ENCODE measurements around the gene SND1.

Gene SND1

DNA sequence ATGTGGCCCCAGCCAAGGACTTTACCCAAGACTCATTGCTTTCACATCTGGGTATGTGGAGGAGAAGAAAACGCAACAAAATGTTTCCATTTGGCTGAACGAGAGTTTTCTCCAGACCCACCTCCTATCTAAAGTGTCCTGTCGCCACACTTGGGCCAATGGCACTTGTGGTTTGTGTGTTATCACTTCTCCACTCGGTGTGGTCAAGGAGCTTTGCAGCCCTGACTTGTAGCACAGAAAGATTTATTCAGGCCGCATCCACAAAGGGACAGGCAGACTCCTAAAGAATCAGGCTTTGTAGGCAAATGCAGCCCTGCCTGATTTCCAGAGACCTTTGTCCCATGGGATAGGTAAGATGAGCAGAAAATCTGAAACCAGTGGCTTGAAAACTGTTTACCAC is 392.1 kb downstream of the SND1 start:
- Histone ChIP-seq H3K27ac (ENCODE audit: low read depth, low read length) (no peak overlapping the region), H3K27me3 (ENCODE audit: control insufficient read depth in 1 of 2, insufficient read depth in 2 of 2, low read length in 2 of 2) (no peaks in the 10 kb centered on the region), H3K9me3 (ENCODE audit: control insufficient read depth in 1 of 2, low read length in 2 of 2) (no peaks in the 10 kb centered on the region), H3K9ac (ENCODE audit: low read depth in 1 of 2, low read length in 2 of 2) (no peak overlapping the region), H3K4me3 (ENCODE audit: low read depth in 1 of 2, low read length in 2 of 2) (no peak overlapping the region), H3K36me3 (ENCODE audit: control insufficient read depth in 1 of 2, insufficient read depth in 2 of 2, low read length in 2 of 2) (peaks cover 0 to 10% of the 10 kb centered on the region in 2 donors), H3K4me1 (ENCODE audit: control insufficient read depth in 1 of 2, insufficient read depth in 2 of 2, low read length in 2 of 2) (peaks cover 0 to 6% of the 10 kb centered on the region in 2 donors)

DNA sequence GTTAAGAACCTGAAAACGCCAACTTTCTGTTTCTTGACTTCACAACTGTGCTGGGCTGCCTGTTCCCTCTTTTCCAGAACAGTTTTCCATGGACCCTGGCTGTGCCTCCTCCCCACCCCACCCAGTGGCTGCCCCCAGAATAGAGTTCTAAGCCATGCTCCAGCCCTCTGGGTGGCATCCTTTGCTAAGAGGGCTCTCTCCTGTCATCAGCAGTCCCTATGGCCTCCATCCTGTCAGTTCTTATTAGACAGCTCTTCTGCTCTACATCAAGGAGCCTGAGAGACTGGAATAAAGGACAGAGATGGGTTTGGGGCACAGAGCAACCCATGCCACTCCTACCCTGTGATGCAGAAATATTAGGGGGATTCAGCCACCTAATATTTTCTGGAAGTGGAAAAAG is 393.2 kb downstream of the SND1 start:
- H3K9me3 ChIP-seq (ENCODE audit: control insufficient read depth in 1 of 2, low read length in 2 of 2), result no peaks in the 10 kb centered on the region
- H3K27ac ChIP-seq (ENCODE audit: low read depth, low read length), result no peak overlapping the region

DNA sequence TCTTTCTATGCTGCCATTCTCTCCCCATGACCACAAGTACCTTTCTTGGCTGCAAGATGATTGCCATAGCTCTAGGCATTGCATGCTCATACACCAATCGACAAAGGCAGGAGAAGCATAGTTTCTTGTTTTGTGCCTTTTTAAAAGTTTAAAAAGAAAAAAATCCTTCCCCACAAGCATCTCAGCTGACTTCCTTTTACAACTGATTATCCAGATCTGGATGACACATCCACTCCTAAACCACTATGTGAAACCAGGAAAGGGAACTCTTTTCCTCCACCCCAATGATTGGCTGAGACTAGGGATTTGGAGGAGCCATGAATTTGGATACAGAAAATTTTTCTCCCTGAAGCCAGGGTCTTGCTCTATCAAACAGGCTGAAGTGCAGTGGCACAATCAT is 393.8 kb downstream of the SND1 start:
- Histone ChIP-seq H3K27me3 (ENCODE audit: control insufficient read depth in 1 of 2, insufficient read depth in 2 of 2, low read length in 2 of 2) (no peaks in the 10 kb centered on the region), H3K4me1 (ENCODE audit: control insufficient read depth in 1 of 2, insufficient read depth in 2 of 2, low read length in 2 of 2) (no peaks in the 10 kb centered on the region), H3K9ac (ENCODE audit: low read depth in 1 of 2, low read length in 2 of 2) (no peak overlapping the region), H3K27ac (ENCODE audit: low read depth, low read length) (no peak overlapping the region), H3K9me3 (ENCODE audit: control insufficient read depth in 1 of 2, low read length in 2 of 2) (no peaks in the 10 kb centered on the region), H3K36me3 (ENCODE audit: control insufficient read depth in 1 of 2, insufficient read depth in 2 of 2, low read length in 2 of 2) (peaks cover 0 to 10% of the 10 kb centered on the region in 2 donors), H3K4me3 (ENCODE audit: low read depth in 1 of 2, low read length in 2 of 2) (no peak overlapping the region)

More for the DNA sequence above, 393.2 kb downstream of the SND1 start:
- Histone ChIP-seq H3K4me1 (ENCODE audit: control insufficient read depth in 1 of 2, insufficient read depth in 2 of 2, low read length in 2 of 2) (no peaks in the 10 kb centered on the region), H3K4me3 (ENCODE audit: low read depth in 1 of 2, low read length in 2 of 2) (no peak overlapping the region), H3K36me3 (ENCODE audit: control insufficient read depth in 1 of 2, insufficient read depth in 2 of 2, low read length in 2 of 2) (peaks cover 0 to 10% of the 10 kb centered on the region in 2 donors), H3K9ac (ENCODE audit: low read depth in 1 of 2, low read length in 2 of 2) (no peak overlapping the region), H3K27me3 (ENCODE audit: control insufficient read depth in 1 of 2, insufficient read depth in 2 of 2, low read length in 2 of 2) (no peaks in the 10 kb centered on the region)

DNA sequence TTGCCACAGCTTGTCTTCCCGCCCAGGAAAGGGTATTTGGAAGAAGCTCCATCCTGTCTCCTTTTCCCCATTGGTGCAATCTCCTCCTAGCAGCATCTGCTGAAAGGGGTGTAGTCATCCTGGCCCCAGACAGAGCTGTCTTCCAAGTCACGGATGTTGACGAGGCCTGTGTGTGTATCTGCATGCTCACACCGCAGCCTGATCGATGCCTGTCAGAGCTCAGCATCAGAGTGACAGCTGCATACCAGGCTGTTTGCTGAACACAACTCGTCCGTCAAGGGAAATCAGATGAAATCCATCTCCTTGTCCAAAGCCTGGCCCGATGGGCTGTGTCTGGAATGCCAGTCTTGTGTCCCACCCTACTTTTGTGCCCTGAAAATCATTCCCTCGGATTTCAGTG is 400.4 kb downstream of the SND1 start:
- H3K36me3 ChIP-seq (ENCODE audit: control insufficient read depth in 1 of 2, insufficient read depth in 2 of 2, low read length in 2 of 2), result no peaks in the 10 kb centered on the region
- H3K9me3 ChIP-seq (ENCODE audit: control insufficient read depth in 1 of 2, low read length in 2 of 2), result no peaks in the 10 kb centered on the region
- H3K27ac ChIP-seq (ENCODE audit: low read depth, low read length), result no peak overlapping the region
- H3K4me3 ChIP-seq (ENCODE audit: low read depth in 1 of 2, low read length in 2 of 2), result no peak overlapping the region
- peaks cover 0 to 7% of the 10 kb centered on the region in 2 donors for H3K4me1 ChIP-seq (ENCODE audit: control insufficient read depth in 1 of 2, insufficient read depth in 2 of 2, low read length in 2 of 2)
- no peaks in the 10 kb centered on the region for H3K27me3 ChIP-seq (ENCODE audit: control insufficient read depth in 1 of 2, insufficient read depth in 2 of 2, low read length in 2 of 2)
- no peak overlapping the region for H3K9ac ChIP-seq (ENCODE audit: low read depth in 1 of 2, low read length in 2 of 2)

DNA sequence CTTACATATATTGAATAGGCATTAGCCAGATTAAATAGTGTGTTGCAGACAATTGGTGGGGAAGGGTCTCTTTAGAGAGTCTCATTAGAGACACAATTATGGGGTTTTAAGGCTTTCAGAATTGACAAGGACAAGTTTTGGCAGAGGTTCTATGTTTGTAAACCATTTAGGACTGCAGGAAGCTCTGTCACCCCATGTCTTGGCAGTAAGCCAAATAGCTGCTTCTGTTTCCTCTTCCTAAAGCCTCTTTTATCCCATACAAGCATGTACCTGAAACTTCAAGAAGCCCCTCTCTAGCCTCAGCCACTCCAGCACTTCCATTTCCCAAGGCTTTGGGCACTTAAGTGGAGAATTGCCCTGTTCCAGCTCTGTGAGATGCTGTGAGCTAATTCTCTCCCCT is 401.0 kb downstream of the SND1 start:
- Histone ChIP-seq H3K9me3 (ENCODE audit: control insufficient read depth in 1 of 2, low read length in 2 of 2) (no peaks in the 10 kb centered on the region), H3K27ac (ENCODE audit: low read depth, low read length) (no peak overlapping the region), H3K9ac (ENCODE audit: low read depth in 1 of 2, low read length in 2 of 2) (no peak overlapping the region), H3K4me3 (ENCODE audit: low read depth in 1 of 2, low read length in 2 of 2) (no peak overlapping the region), H3K27me3 (ENCODE audit: control insufficient read depth in 1 of 2, insufficient read depth in 2 of 2, low read length in 2 of 2) (no peaks in the 10 kb centered on the region), H3K4me1 (ENCODE audit: control insufficient read depth in 1 of 2, insufficient read depth in 2 of 2, low read length in 2 of 2) (peaks cover 0 to 7% of the 10 kb centered on the region in 2 donors), H3K36me3 (ENCODE audit: control insufficient read depth in 1 of 2, insufficient read depth in 2 of 2, low read length in 2 of 2) (no peaks in the 10 kb centered on the region)

DNA sequence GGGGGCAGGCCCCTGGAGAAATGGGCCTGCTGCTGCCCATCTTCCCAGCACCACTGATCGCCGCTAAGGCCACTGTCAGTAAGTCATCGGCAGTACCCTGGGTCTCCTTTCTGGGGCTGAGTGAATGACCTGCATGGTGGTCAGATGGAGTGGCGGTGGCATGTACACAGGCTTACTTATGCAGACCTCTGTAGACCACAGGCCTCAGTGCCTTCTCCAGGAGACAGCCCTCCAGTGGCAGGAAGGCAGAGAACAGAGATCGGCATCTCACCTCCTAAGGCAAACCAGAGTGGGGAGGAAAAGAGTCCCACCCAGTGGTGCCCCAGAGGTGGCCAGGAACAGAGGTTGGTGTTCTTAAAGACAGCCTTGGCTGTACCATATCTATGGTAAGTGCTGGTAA is 402.0 kb downstream of the SND1 start:
- Histone ChIP-seq H3K27me3 (ENCODE audit: control insufficient read depth in 1 of 2, insufficient read depth in 2 of 2, low read length in 2 of 2) (no peaks in the 10 kb centered on the region), H3K4me3 (ENCODE audit: low read depth in 1 of 2, low read length in 2 of 2) (no peak overlapping the region), H3K4me1 (ENCODE audit: control insufficient read depth in 1 of 2, insufficient read depth in 2 of 2, low read length in 2 of 2) (peaks cover 0 to 7% of the 10 kb centered on the region in 2 donors), H3K9me3 (ENCODE audit: control insufficient read depth in 1 of 2, low read length in 2 of 2) (no peaks in the 10 kb centered on the region), H3K9ac (ENCODE audit: low read depth in 1 of 2, low read length in 2 of 2) (no peak overlapping the region), H3K27ac (ENCODE audit: low read depth, low read length) (no peak overlapping the region), H3K36me3 (ENCODE audit: control insufficient read depth in 1 of 2, insufficient read depth in 2 of 2, low read length in 2 of 2) (no peaks in the 10 kb centered on the region)

DNA sequence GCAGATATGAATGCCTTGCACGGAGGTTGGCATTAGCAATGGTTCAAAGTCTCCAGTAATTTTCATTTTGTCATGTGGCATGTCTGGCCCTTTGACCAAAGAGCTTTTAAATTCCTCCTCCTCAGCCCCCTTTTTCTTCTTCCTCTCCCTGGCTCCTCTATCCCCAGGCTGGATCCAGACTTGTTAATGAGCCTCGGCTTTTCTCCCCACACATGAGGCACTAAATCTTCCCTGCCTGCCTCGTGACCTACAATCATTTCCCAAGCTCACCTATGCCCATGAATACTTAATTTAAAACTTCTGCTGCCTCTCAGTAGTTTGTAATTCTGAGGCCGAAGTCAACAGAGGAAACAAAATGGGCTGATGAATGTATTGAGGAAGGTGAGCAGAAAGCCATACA is 402.5 kb downstream of the SND1 start:
- Histone ChIP-seq H3K9me3 (ENCODE audit: control insufficient read depth in 1 of 2, low read length in 2 of 2) (no peaks in the 10 kb centered on the region), H3K9ac (ENCODE audit: low read depth in 1 of 2, low read length in 2 of 2) (no peak overlapping the region), H3K27ac (ENCODE audit: low read depth, low read length) (no peak overlapping the region), H3K36me3 (ENCODE audit: control insufficient read depth in 1 of 2, insufficient read depth in 2 of 2, low read length in 2 of 2) (peaks cover 0 to 2% of the 10 kb centered on the region in 2 donors), H3K27me3 (ENCODE audit: control insufficient read depth in 1 of 2, insufficient read depth in 2 of 2, low read length in 2 of 2) (no peaks in the 10 kb centered on the region), H3K4me3 (ENCODE audit: low read depth in 1 of 2, low read length in 2 of 2) (no peak overlapping the region), H3K4me1 (ENCODE audit: control insufficient read depth in 1 of 2, insufficient read depth in 2 of 2, low read length in 2 of 2) (peaks cover 0 to 7% of the 10 kb centered on the region in 2 donors)

DNA sequence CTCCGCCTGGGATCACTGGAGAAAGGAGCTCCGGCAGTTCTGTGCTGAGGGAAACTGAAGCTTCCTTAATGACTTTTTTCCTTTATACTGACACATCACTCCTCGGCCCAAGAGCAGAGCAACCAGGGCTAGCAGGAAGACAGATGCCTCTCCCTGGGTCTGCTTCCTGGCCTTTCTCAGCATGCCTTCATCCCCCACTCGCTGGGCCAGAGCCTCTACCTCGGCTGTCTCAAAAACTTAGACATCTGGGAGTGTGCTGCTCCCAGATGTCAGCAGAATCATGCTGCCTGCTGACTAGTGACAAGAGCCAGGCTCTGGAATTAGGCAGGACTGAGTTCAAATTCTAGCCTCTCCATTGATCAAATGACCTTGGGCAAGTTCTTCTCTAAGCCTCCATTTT is 403.6 kb downstream of the SND1 start:
- Histone ChIP-seq H3K9me3 (ENCODE audit: control insufficient read depth in 1 of 2, low read length in 2 of 2) (no peaks in the 10 kb centered on the region), H3K27me3 (ENCODE audit: control insufficient read depth in 1 of 2, insufficient read depth in 2 of 2, low read length in 2 of 2) (no peaks in the 10 kb centered on the region), H3K36me3 (ENCODE audit: control insufficient read depth in 1 of 2, insufficient read depth in 2 of 2, low read length in 2 of 2) (peaks cover 0 to 5% of the 10 kb centered on the region in 2 donors), H3K27ac (ENCODE audit: low read depth, low read length) (no peak overlapping the region), H3K9ac (ENCODE audit: low read depth in 1 of 2, low read length in 2 of 2) (no peak overlapping the region), H3K4me1 (ENCODE audit: control insufficient read depth in 1 of 2, insufficient read depth in 2 of 2, low read length in 2 of 2) (peaks cover 0 to 7% of the 10 kb centered on the region in 2 donors), H3K4me3 (ENCODE audit: low read depth in 1 of 2, low read length in 2 of 2) (no peak overlapping the region)

DNA sequence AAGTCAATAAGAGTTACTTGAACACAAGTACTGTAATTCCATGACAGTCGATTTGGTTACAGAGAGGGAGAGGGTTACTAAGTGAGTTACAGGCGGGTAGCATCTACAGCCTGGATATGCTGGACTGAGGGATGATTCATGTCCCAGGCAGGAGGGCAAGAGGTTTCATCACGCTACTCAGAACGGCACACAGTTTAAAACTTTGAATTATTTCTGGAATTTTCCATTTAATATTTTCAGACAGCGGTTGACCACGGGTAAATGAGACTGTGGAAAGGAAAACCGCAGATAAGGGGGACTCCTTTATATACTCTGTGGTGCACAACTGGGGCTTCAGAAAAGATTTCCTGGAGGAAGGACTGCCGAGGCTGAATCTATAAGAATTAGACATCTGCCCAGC is 404.9 kb downstream of the SND1 start:
- Histone ChIP-seq H3K9ac (ENCODE audit: low read depth in 1 of 2, low read length in 2 of 2) (no peak overlapping the region), H3K36me3 (ENCODE audit: control insufficient read depth in 1 of 2, insufficient read depth in 2 of 2, low read length in 2 of 2) (peaks cover 0 to 5% of the 10 kb centered on the region in 2 donors), H3K4me1 (ENCODE audit: control insufficient read depth in 1 of 2, insufficient read depth in 2 of 2, low read length in 2 of 2) (peaks cover 0 to 7% of the 10 kb centered on the region in 2 donors), H3K27ac (ENCODE audit: low read depth, low read length) (no peak overlapping the region), H3K9me3 (ENCODE audit: control insufficient read depth in 1 of 2, low read length in 2 of 2) (no peaks in the 10 kb centered on the region), H3K27me3 (ENCODE audit: control insufficient read depth in 1 of 2, insufficient read depth in 2 of 2, low read length in 2 of 2) (no peaks in the 10 kb centered on the region), H3K4me3 (ENCODE audit: low read depth in 1 of 2, low read length in 2 of 2) (no peak overlapping the region)

DNA sequence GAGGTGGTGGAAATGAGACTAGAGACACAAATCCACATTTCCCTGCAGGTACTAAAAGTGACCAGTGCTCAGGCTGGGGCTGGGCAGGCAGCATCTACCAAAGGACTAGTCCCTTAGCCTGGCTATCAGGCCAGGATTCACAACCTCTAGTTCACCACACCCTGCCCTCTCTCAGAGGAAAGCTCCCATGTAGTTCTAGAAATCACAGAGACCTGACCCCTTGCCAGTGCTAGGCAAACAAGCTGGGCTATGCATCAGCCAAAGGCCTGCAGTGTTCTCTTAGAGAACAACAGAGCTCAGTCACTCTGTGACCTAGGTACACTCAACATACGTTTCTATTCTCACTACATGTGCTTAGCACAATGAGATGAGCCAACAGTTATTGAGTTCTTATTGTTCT is 405.9 kb downstream of the SND1 start:
- Histone ChIP-seq H3K36me3 (ENCODE audit: control insufficient read depth in 1 of 2, insufficient read depth in 2 of 2, low read length in 2 of 2) (peaks cover 0 to 5% of the 10 kb centered on the region in 2 donors), H3K9ac (ENCODE audit: low read depth in 1 of 2, low read length in 2 of 2) (no peak overlapping the region), H3K27me3 (ENCODE audit: control insufficient read depth in 1 of 2, insufficient read depth in 2 of 2, low read length in 2 of 2) (no peaks in the 10 kb centered on the region), H3K4me1 (ENCODE audit: control insufficient read depth in 1 of 2, insufficient read depth in 2 of 2, low read length in 2 of 2) (peaks cover 0 to under 1% of the 10 kb centered on the region in 2 donors), H3K9me3 (ENCODE audit: control insufficient read depth in 1 of 2, low read length in 2 of 2) (no peaks in the 10 kb centered on the region), H3K27ac (ENCODE audit: low read depth, low read length) (no peak overlapping the region), H3K4me3 (ENCODE audit: low read depth in 1 of 2, low read length in 2 of 2) (no peak overlapping the region)

All from duodenal mucosa (tissue), 2 donors.